ENCODE measurements around the gene ALDH1A3.

DNA sequence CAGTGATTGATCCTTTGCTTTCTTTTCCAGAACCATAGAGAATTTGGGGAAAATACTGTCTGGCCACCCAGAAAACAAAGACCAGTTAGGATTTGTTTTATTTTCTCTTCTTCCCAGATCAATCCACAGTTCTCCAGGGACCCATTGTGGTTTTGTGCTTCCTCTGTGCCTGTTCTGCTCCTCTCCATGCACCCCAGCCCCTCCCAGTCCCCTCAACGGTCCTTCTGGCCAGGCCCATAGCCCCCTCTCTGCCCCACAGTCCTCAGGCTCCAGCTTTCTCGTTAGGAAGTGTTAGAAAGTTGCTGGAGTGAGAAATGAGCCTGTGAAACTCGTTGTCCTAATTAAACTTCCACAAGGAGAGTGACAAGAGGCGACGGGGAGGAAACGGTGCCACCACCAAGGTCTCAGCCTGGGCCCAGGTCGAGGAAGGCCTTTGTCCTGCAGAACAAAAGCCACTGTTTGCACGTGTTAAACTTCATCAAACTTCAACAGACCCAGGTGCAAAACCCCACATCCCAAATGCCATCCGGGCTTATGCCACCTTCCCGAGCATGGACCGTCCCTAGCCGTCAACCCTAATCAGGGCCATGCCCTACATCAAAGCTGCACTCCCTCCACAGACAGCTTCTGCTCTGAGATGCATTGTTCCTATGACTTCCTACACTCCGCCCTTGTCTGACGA, 18.7 kb upstream of the ALDH1A3 start:
- no peak for TF ChIP-seq EZH2 (IDR thresholded peaks at IDR 0.05; ENCODE audit: low read depth, unreplicated experiment)
- TF ChIP-seq, protein P1, sequence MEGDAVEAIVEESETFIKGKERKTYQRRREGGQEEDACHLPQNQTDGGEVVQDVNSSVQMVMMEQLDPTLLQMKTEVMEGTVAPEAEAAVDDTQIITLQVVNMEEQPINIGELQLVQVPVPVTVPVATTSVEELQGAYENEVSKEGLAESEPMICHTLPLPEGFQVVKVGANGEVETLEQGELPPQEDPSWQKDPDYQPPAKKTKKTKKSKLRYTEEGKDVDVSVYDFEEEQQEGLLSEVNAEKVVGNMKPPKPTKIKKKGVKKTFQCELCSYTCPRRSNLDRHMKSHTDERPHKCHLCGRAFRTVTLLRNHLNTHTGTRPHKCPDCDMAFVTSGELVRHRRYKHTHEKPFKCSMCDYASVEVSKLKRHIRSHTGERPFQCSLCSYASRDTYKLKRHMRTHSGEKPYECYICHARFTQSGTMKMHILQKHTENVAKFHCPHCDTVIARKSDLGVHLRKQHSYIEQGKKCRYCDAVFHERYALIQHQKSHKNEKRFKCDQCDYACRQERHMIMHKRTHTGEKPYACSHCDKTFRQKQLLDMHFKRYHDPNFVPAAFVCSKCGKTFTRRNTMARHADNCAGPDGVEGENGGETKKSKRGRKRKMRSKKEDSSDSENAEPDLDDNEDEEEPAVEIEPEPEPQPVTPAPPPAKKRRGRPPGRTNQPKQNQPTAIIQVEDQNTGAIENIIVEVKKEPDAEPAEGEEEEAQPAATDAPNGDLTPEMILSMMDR (conservative IDR thresholded peaks at IDR 0.05; ENCODE audit: low read depth in 2 of 2), result no peak
- TF ChIP-seq, protein P2, sequence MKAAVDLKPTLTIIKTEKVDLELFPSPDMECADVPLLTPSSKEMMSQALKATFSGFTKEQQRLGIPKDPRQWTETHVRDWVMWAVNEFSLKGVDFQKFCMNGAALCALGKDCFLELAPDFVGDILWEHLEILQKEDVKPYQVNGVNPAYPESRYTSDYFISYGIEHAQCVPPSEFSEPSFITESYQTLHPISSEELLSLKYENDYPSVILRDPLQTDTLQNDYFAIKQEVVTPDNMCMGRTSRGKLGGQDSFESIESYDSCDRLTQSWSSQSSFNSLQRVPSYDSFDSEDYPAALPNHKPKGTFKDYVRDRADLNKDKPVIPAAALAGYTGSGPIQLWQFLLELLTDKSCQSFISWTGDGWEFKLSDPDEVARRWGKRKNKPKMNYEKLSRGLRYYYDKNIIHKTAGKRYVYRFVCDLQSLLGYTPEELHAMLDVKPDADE (IDR thresholded peaks at IDR 0.05), result no peak
- no peak for TF ChIP-seq POLR2AphosphoS5 (IDR thresholded peaks at IDR 0.05; ENCODE audit: low read depth)
- TF ChIP-seq CREB1 (CRISPR knock-in tag; IDR thresholded peaks at IDR 0.05; ENCODE audit: low read depth), result no peak
- TF ChIP-seq ZNF114 (CRISPR knock-in tag; IDR thresholded peaks at IDR 0.05), result no peak
- TF ChIP-seq EZH2phosphoT487 (IDR thresholded peaks at IDR 0.05; ENCODE audit: unreplicated experiment), result no peak
- TF ChIP-seq, protein P3, sequence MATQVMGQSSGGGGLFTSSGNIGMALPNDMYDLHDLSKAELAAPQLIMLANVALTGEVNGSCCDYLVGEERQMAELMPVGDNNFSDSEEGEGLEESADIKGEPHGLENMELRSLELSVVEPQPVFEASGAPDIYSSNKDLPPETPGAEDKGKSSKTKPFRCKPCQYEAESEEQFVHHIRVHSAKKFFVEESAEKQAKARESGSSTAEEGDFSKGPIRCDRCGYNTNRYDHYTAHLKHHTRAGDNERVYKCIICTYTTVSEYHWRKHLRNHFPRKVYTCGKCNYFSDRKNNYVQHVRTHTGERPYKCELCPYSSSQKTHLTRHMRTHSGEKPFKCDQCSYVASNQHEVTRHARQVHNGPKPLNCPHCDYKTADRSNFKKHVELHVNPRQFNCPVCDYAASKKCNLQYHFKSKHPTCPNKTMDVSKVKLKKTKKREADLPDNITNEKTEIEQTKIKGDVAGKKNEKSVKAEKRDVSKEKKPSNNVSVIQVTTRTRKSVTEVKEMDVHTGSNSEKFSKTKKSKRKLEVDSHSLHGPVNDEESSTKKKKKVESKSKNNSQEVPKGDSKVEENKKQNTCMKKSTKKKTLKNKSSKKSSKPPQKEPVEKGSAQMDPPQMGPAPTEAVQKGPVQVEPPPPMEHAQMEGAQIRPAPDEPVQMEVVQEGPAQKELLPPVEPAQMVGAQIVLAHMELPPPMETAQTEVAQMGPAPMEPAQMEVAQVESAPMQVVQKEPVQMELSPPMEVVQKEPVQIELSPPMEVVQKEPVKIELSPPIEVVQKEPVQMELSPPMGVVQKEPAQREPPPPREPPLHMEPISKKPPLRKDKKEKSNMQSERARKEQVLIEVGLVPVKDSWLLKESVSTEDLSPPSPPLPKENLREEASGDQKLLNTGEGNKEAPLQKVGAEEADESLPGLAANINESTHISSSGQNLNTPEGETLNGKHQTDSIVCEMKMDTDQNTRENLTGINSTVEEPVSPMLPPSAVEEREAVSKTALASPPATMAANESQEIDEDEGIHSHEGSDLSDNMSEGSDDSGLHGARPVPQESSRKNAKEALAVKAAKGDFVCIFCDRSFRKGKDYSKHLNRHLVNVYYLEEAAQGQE (IDR thresholded peaks at IDR 0.05; ENCODE audit: unreplicated experiment), result no peak
- TF ChIP-seq JUNB (IDR thresholded peaks at IDR 0.05; ENCODE audit: unreplicated experiment), result no peak
- TF ChIP-seq STAT1 (IDR thresholded peaks at IDR 0.05; ENCODE audit: unreplicated experiment), result no peak
- no peak for TF ChIP-seq NANOG (IDR thresholded peaks at IDR 0.05; ENCODE audit: borderline replicate concordance)
- no peak for TF ChIP-seq ZNF331 (CRISPR knock-in tag; IDR thresholded peaks at IDR 0.05; ENCODE audit: low read depth)
